HCT116 (cell line): ENCODE results near the gene SUSD4. TPM values are rescaled to one million over a fixed set of nuclear protein-coding genes. Genes with fewer than 3 reads are reported as not detected.

Experiments used
- ATAC-seq: fragments of 200-7000 bp; cut with Tn5 transposase; 2 replicates; pipeline ENCODE4 v1.9.1; 2020; ENCODE audit warnings: mild to moderate bottlenecking, moderate library complexity
- BruUV-seq: library from RNA; stranded (reverse); fragments of 400-500 nt; replicated peaks from 2 replicates; lab custom pipeline; 2021; lab: Mats Ljungman, UMichigan
- CTCF ChIA-PET: fragments of 300-600 bp; sonication (Branson Sonifier 250); formaldehyde crosslinking; loops from one replicate; lab custom pipeline; 2021; ENCODE audit warnings: antibody characterized with exemption; lab: Charles Lee
- POLR2A ChIA-PET: fragments of 300-600, 350-600 bp; sonication (Branson Sonifier 250); formaldehyde crosslinking; loops from one replicate; lab custom pipeline; 2021; ENCODE audit warnings: antibody characterized with exemption; lab: Charles Lee
- RAD21 ChIA-PET, 2 experiments: fragments of 300-600 bp; sonication (Branson Sonifier 250); formaldehyde crosslinking; loops; one replicate each; lab custom pipeline; 2023; ENCODE audit warnings: low total read pairs in 2 of 2; ENCODE audit not compliant: uncharacterized antibody in 2 of 2, unreplicated experiment in 2 of 2, low non-redundant PET in 1 of 2; lab: Charles Lee
- DNase-seq: peaks from one replicate; pipeline ENCODE4 v3.0.0-alpha.2; 2010; ENCODE audit warnings: low read depth, low spot score
- H2AFZ ChIP-seq: fragments of 200-600 bp; shearing (Covaris generic), sonication (generic); 2 replicates; pipeline ENCODE4 v1.6.1; 2017; ENCODE audit warnings: low read depth, mixed run types, mixed read lengths, antibody characterized with exemption, low read length; ENCODE audit not compliant: poor library complexity, severe bottlenecking
- H3K27ac ChIP-seq: 2 replicates; pipeline ENCODE4 v1.5.1; 2012; ENCODE audit warnings: low read depth, low read length
- H3K27me3 ChIP-seq: fragments of 200-600 bp; sonication (generic); 2 replicates; pipeline ENCODE4 v1.6.1; 2016; ENCODE audit warnings: mixed run types, low read length, mixed read lengths; ENCODE audit not compliant: insufficient read depth
- H3K36me3 ChIP-seq, 2 experiments: fragments of 200-500 bp in 1 of 2; fragments of 200-600 bp in 1 of 2; sonication (Bioruptor generic) in 1 of 2; sonication (generic) in 1 of 2; 2 replicates each; pipeline versions ENCODE4 v1.5.1 to v1.6.1; 2014 to 2016; ENCODE audit warnings: low read length in 2 of 2, inconsistent platforms in 1 of 2, mixed read lengths in 1 of 2, mixed run types in 1 of 2; ENCODE audit not compliant: insufficient read depth in 2 of 2, control insufficient read depth in 1 of 2
- H3K4me1 ChIP-seq, 2 experiments: fragments of 200-600 bp in 1 of 2; sonication (generic) in 1 of 2; 2 replicates each; pipeline versions ENCODE4 v1.5.1 to v1.6.1; 2012 to 2017; ENCODE audit warnings: low read length in 2 of 2, inconsistent platforms in 1 of 2, mild to moderate bottlenecking in 1 of 2, mixed read lengths in 1 of 2, mixed run types in 1 of 2, moderate library complexity in 1 of 2; ENCODE audit not compliant: insufficient read depth in 2 of 2, control insufficient read depth in 1 of 2
- H3K4me2 ChIP-seq: fragments of 200-600 bp; sonication (generic); 2 replicates; pipeline ENCODE4 v1.6.1; 2017; ENCODE audit warnings: mixed run types, low read length, mixed read lengths
- H3K4me3 ChIP-seq, 2 experiments: fragments of 200-600 bp in 1 of 2; sonication (generic) in 1 of 2; replicated peaks in 1 of 2; 2 replicates each; pipeline ENCODE4 v1.5.1; 2011 to 2016; ENCODE audit warnings: low read length in 2 of 2, control low read depth in 1 of 2, low read depth in 1 of 2, mild to moderate bottlenecking in 1 of 2, mixed read lengths in 1 of 2, mixed run types in 1 of 2
- H3K79me2 ChIP-seq: fragments of 200-600 bp; sonication (generic); 2 replicates; pipeline ENCODE4 v1.6.1; 2017; ENCODE audit warnings: mild to moderate bottlenecking, mixed run types, low read length, moderate library complexity, mixed read lengths; ENCODE audit not compliant: insufficient read depth
- H3K9ac ChIP-seq: fragments of 200-600 bp; sonication (generic); 2 replicates; pipeline ENCODE4 v1.6.1; 2016; ENCODE audit warnings: low read length, mixed read lengths
- H3K9me2 ChIP-seq: fragments of 200-600 bp; sonication (generic), shearing (Covaris generic); 2 replicates; pipeline ENCODE4 v1.6.1; 2017; ENCODE audit warnings: mixed run types, mild to moderate bottlenecking, moderate library complexity; ENCODE audit not compliant: insufficient read depth
- H3K9me3 ChIP-seq, 2 experiments: fragments of 200-500 bp in 1 of 2; fragments of 200-600 bp in 1 of 2; sonication (Bioruptor generic) in 1 of 2; sonication (generic) in 1 of 2; 2 replicates each; pipeline ENCODE4 v1.6.1; 2014 to 2017; ENCODE audit warnings: low read length in 2 of 2, mixed read lengths in 2 of 2, inconsistent platforms in 1 of 2, low read depth in 1 of 2, mild to moderate bottlenecking in 1 of 2, mixed run types in 1 of 2, moderate library complexity in 1 of 2; ENCODE audit not compliant: control insufficient read depth in 1 of 2, insufficient read depth in 1 of 2
- H4K20me1 ChIP-seq: fragments of 200-600 bp; sonication (generic), shearing (Covaris generic); 2 replicates; pipeline ENCODE4 v1.6.1; 2017; ENCODE audit warnings: mixed run types, mild to moderate bottlenecking, moderate library complexity; ENCODE audit not compliant: insufficient read depth
- ELF1 ChIP-seq: IDR thresholded peaks from 2 replicates; pipeline ENCODE4 v1.6.1; 2012; ENCODE audit warnings: low read depth, borderline replicate concordance
- EZH2 ChIP-seq: fragments of 200-600 bp; sonication (generic); IDR thresholded peaks from 2 replicates; pipeline ENCODE4 v1.6.1; 2017; ENCODE audit warnings: antibody characterized with exemption, mixed run types
- EZH2phosphoT487 ChIP-seq: fragments of 200-600 bp; IDR thresholded peaks from 2 replicates; pipeline ENCODE4 v1.6.1; 2018; ENCODE audit warnings: antibody characterized with exemption, borderline replicate concordance
- FOSL1 ChIP-seq: IDR thresholded peaks from 2 replicates; pipeline ENCODE4 v1.6.1; 2012; ENCODE audit warnings: low read depth
- JUND ChIP-seq: IDR thresholded peaks from 2 replicates; pipeline ENCODE4 v1.6.1; 2012
- POLR2A ChIP-seq: IDR thresholded peaks from 2 replicates; pipeline ENCODE4 v1.7.0; 2011; ENCODE audit warnings: borderline replicate concordance; ENCODE audit not compliant: insufficient read depth, insufficient read length; ENCODE audit errors: extremely low read depth
- POLR2AphosphoS5 ChIP-seq: IDR thresholded peaks from 2 replicates; pipeline ENCODE4 v1.6.1; 2011; ENCODE audit warnings: mild to moderate bottlenecking, low read depth, low read length, moderate library complexity
- SIN3A ChIP-seq: IDR thresholded peaks from 2 replicates; pipeline ENCODE4 v1.6.1; 2012; ENCODE audit warnings: low read depth
- SP1 ChIP-seq: IDR thresholded peaks from 2 replicates; pipeline ENCODE4 v1.6.1; 2012; ENCODE audit warnings: low read depth
- SRF ChIP-seq: IDR thresholded peaks from 2 replicates; pipeline ENCODE4 v1.6.1; 2012; ENCODE audit warnings: low read depth
- TCF7L2 ChIP-seq: IDR thresholded peaks from 2 replicates; pipeline ENCODE4 v1.7.0; 2011; ENCODE audit warnings: borderline replicate concordance, inconsistent platforms; ENCODE audit not compliant: insufficient read depth, insufficient read length; ENCODE audit errors: extremely low read depth
- YY1 ChIP-seq: IDR thresholded peaks from 2 replicates; pipeline ENCODE4 v1.6.1; 2011; ENCODE audit warnings: low read length, low read depth, moderate library complexity, mild to moderate bottlenecking; ENCODE audit not compliant: insufficient replicate concordance; ENCODE audit errors: extremely low read depth
- ZFX ChIP-seq: fragments of 450-650 bp; IDR thresholded peaks from 2 replicates; pipeline ENCODE4 v1.6.1; 2017
- ZNF274 ChIP-seq: fragments of 200-500 bp; sonication (Bioruptor generic); IDR thresholded peaks from 2 replicates; pipeline ENCODE4 v1.6.1; 2014; ENCODE audit warnings: mild to moderate bottlenecking, low read depth, low read length, inconsistent platforms
- intact Hi-C: fragments of 100-400 bp; cut with micrococcal nuclease; formaldehyde crosslinking; loops from 2 replicates; pipeline ENCODE4 v1.10.0; 2022
- total RNA-seq: library from RNA; stranded (reverse); gene quantifications from one replicate; pipeline ENCODE4 v1.2.1, GENCODE V29; 2021; ENCODE audit not compliant: unreplicated experiment
- TF ChIP-seq, protein P1 (sequence below), 3 experiments: fragments of 200-600 bp in 1 of 3; sonication (generic) in 1 of 3; IDR thresholded peaks in 2 of 3; conservative IDR thresholded peaks in 1 of 3; 2 replicates each; pipeline ENCODE4 v1.5.1; 2012 to 2017; ENCODE audit warnings: low read depth in 2 of 3, low read length in 2 of 3, antibody characterized with exemption in 1 of 3, borderline replicate concordance in 1 of 3, control low read depth in 1 of 3, mild to moderate bottlenecking in 1 of 3, mixed read lengths in 1 of 3, mixed run types in 1 of 3, moderate library complexity in 1 of 3; ENCODE audit not compliant: insufficient read depth in 1 of 3

The SUSD4 gene
- total RNA-seq, 1 experiment from 2014 or later: 0.59 TPM

- Histone ChIP-seq H3K4me1 (no peaks in the 10 kb centered on the region), H4K20me1 (no peaks in the 10 kb centered on the region), H3K36me3 (no peaks in the 10 kb centered on the region), H3K9ac (no peak overlapping the region), H3K9me2 (no peaks in the 10 kb centered on the region), H2AFZ (no peak overlapping the region), H3K27ac (no peak overlapping the region)
- no TSS peak for BruUV-seq
- ATAC-seq: no peak
- POLR2A ChIA-PET: no interaction called here
- no peak for TF ChIP-seq ELF1
- no peak for TF ChIP-seq POLR2A
- TF ChIP-seq, protein P1, sequence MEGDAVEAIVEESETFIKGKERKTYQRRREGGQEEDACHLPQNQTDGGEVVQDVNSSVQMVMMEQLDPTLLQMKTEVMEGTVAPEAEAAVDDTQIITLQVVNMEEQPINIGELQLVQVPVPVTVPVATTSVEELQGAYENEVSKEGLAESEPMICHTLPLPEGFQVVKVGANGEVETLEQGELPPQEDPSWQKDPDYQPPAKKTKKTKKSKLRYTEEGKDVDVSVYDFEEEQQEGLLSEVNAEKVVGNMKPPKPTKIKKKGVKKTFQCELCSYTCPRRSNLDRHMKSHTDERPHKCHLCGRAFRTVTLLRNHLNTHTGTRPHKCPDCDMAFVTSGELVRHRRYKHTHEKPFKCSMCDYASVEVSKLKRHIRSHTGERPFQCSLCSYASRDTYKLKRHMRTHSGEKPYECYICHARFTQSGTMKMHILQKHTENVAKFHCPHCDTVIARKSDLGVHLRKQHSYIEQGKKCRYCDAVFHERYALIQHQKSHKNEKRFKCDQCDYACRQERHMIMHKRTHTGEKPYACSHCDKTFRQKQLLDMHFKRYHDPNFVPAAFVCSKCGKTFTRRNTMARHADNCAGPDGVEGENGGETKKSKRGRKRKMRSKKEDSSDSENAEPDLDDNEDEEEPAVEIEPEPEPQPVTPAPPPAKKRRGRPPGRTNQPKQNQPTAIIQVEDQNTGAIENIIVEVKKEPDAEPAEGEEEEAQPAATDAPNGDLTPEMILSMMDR (IDR thresholded peaks at IDR 0.05 in 2 of 3, conservative IDR thresholded peaks at IDR 0.05 in 1 of 3; ENCODE audit: borderline replicate concordance in 1 of 3, insufficient read depth in 1 of 3, low read depth in 2 of 3, low read length in 2 of 3): no peak
- TF ChIP-seq SP1: no peak
- no peak for TF ChIP-seq EZH2
- TF ChIP-seq FOSL1: no peak
- TF ChIP-seq ZFX: no peak
- TF ChIP-seq SIN3A: no peak
- no peak for TF ChIP-seq YY1
- no peak for TF ChIP-seq EZH2phosphoT487
- TF ChIP-seq JUND: no peak
- TF ChIP-seq POLR2AphosphoS5: no peak
- no peak for TF ChIP-seq SRF
- no peak for TF ChIP-seq TCF7L2
- TF ChIP-seq ZNF274: no peak
- TF ChIP-seq, all 23 proteins: peak for 0
- peaks cover 24% of the 10 kb centered on the region; the same call in 1 of the 2 replicates for H3K27me3 ChIP-seq
- no peak overlapping the region for H3K4me3 ChIP-seq
- intact Hi-C loops: no loop called here
- H3K79me2 ChIP-seq: no peaks in the 10 kb centered on the region
- ChIA-PET CTCF (no interaction called here), RAD21 (no interaction called here)
- H3K4me2 ChIP-seq: no peak overlapping the region
- H3K9me3 ChIP-seq: no peaks in the 10 kb centered on the region
- no peak for DNase-seq
Observed at GRCh38 chr1:223290397-223290796, 73.6 kb downstream of the SUSD4 start.
